ENCODE data around the gene SMARCD1.

- TF ChIP-seq POLR2A (IDR thresholded peaks at IDR 0.05; ENCODE audit: low read length) (no peak), GATA1 (IDR thresholded peaks at IDR 0.05; ENCODE audit: low read depth, low read length) (no peak)
Observed at GRCh38 chr12:50087151-50087550, 2.0 kb downstream of the SMARCD1 start.
